Liver (tissue), 9 donors: ENCODE results near the gene ULK4. TPM values are rescaled to one million over a fixed set of nuclear protein-coding genes. Genes with fewer than 3 reads are reported as not detected.

Source experiments
- DNase-seq: peaks from one replicate; pipeline ENCODE4 v3.0.0-alpha.2; 2017; ENCODE audit warnings: low spot score
- H3K27ac ChIP-seq, 2 donors: one replicate each; pipeline ENCODE4 v1.7.0; 2013; ENCODE audit warnings: inconsistent platforms in 2 of 2, low read length in 2 of 2, control low read depth in 1 of 2, low read depth in 1 of 2, mild to moderate bottlenecking in 1 of 2
- H3K27me3 ChIP-seq, 4 donors: one replicate each; pipeline versions ENCODE4 v1.6.1 to v1.7.0; 2013; ENCODE audit warnings: low read length in 3 of 4, inconsistent platforms in 1 of 4, mild to moderate bottlenecking in 1 of 4, moderate library complexity in 1 of 4; ENCODE audit not compliant: control insufficient read depth in 4 of 4, insufficient read depth in 4 of 4
- H3K36me3 ChIP-seq, 4 donors: one replicate each; pipeline versions ENCODE4 v1.6.1 to v1.7.0; 2013; ENCODE audit warnings: low read length in 3 of 4, mild to moderate bottlenecking in 3 of 4, low read depth in 1 of 4, moderate library complexity in 1 of 4; ENCODE audit not compliant: control insufficient read depth in 4 of 4, insufficient read depth in 3 of 4
- H3K4me1 ChIP-seq, 4 donors: one replicate each; pipeline versions ENCODE4 v1.6.1 to v1.7.0; 2013; ENCODE audit warnings: low read length in 3 of 4, mild to moderate bottlenecking in 3 of 4, moderate library complexity in 1 of 4; ENCODE audit not compliant: control insufficient read depth in 4 of 4, insufficient read depth in 4 of 4
- H3K4me3 ChIP-seq, 3 donors: one replicate each; pipeline versions ENCODE4 v1.6.1 to v1.7.0; 2013; ENCODE audit warnings: low read length in 3 of 3, control low read depth in 1 of 3, low read depth in 1 of 3, mild to moderate bottlenecking in 1 of 3
- H3K9ac ChIP-seq, 2 donors: one replicate each; pipeline ENCODE4 v1.7.0; 2013; ENCODE audit warnings: low read length in 2 of 2, mild to moderate bottlenecking in 2 of 2, moderate library complexity in 2 of 2, control low read depth in 1 of 2, low read depth in 1 of 2
- H3K9me3 ChIP-seq, 4 donors: one replicate each; pipeline versions ENCODE4 v1.6.1 to v1.7.0; 2013; ENCODE audit warnings: low read length in 3 of 4; ENCODE audit not compliant: control insufficient read depth in 4 of 4
- EGR1 ChIP-seq, 2 donors: IDR thresholded peaks; 2 replicates each; pipeline ENCODE4 v1.6.1; 2016 to 2018; ENCODE audit warnings: antibody characterized with exemption in 2 of 2, low read depth in 2 of 2
- FOXA1 ChIP-seq: IDR thresholded peaks from 2 replicates; pipeline ENCODE4 v1.6.1; 2016; ENCODE audit warnings: antibody characterized with exemption
- FOXA2 ChIP-seq: IDR thresholded peaks from 2 replicates; pipeline ENCODE4 v1.6.1; 2016; ENCODE audit warnings: antibody characterized with exemption
- GABPA ChIP-seq, 2 donors: IDR thresholded peaks in 1 of 2; conservative IDR thresholded peaks in 1 of 2; 2 replicates each; pipeline ENCODE4 v1.6.1; 2016; ENCODE audit warnings: antibody characterized with exemption in 2 of 2, mild to moderate bottlenecking in 1 of 2, moderate library complexity in 1 of 2
- HNF4A ChIP-seq, 2 donors: conservative IDR thresholded peaks; 2 replicates each; pipeline ENCODE4 v1.6.1; 2016; ENCODE audit warnings: antibody characterized with exemption in 2 of 2, mild to moderate bottlenecking in 2 of 2
- HNF4G ChIP-seq: IDR thresholded peaks from 2 replicates; pipeline ENCODE4 v1.6.1; 2016; ENCODE audit warnings: antibody characterized with exemption
- JUND ChIP-seq, 2 donors: IDR thresholded peaks; 2 replicates each; pipeline ENCODE4 v1.6.1; 2016; ENCODE audit warnings: antibody characterized with exemption in 2 of 2
- NR2F2 ChIP-seq: IDR thresholded peaks from 2 replicates; pipeline ENCODE4 v1.6.1; 2016; ENCODE audit warnings: antibody characterized with exemption
- RAD21 ChIP-seq, 2 donors: IDR thresholded peaks; 2 replicates each; pipeline ENCODE4 v1.6.1; 2016; ENCODE audit warnings: antibody characterized with exemption in 2 of 2, mild to moderate bottlenecking in 2 of 2
- RXRA ChIP-seq, 2 donors: IDR thresholded peaks; 2 replicates each; pipeline ENCODE4 v1.6.1; 2017 to 2018; ENCODE audit warnings: antibody characterized with exemption in 2 of 2, mild to moderate bottlenecking in 1 of 2
- SP1 ChIP-seq: IDR thresholded peaks from 2 replicates; pipeline ENCODE4 v1.6.1; 2018; ENCODE audit warnings: antibody characterized with exemption, mild to moderate bottlenecking
- TAF1 ChIP-seq: conservative IDR thresholded peaks from 2 replicates; pipeline ENCODE4 v1.6.1; 2016; ENCODE audit warnings: antibody characterized with exemption, mild to moderate bottlenecking
- YY1 ChIP-seq: IDR thresholded peaks from 2 replicates; pipeline ENCODE4 v1.6.1; 2016; ENCODE audit warnings: antibody characterized with exemption, mild to moderate bottlenecking
- WGBS: extraction: QIAGEN DNeasy Blood & Tissue Kit; methylation state at CpG from one replicate; pipeline ENCODE4 v1.1.7; 2013; 5-methylcytosine and 5-hydroxymethylcytosine counted together
- polyA plus RNA-seq, 2 donors: library from polyadenylated mRNA; stranded (reverse) in 1 of 2; unstranded in 1 of 2; fragments of 200-250 nt in 1 of 2; fragments of >200 nt in 1 of 2; fragmentation: Nextera tagmentation in 1 of 2; extraction: Ambion mirVana in 1 of 2; gene quantifications; one replicate each; pipeline versions ENCODE4 v1.2.1 to v1.2.3, GENCODE V29; 2013 to 2015
- total RNA-seq, 2 donors: library from RNA; depleted of rRNA; stranded (reverse); fragments of >200 nt; gene quantifications; one replicate each; pipeline ENCODE4 v1.2.3, GENCODE V29; 2014
- TF ChIP-seq, protein P1 (sequence below): IDR thresholded peaks from 2 replicates; pipeline ENCODE4 v1.6.1; 2016; ENCODE audit warnings: antibody characterized with exemption, mild to moderate bottlenecking
- TF ChIP-seq, protein P2 (sequence below): IDR thresholded peaks from 2 replicates; pipeline ENCODE4 v1.6.1; 2016; ENCODE audit warnings: antibody characterized with exemption
- TF ChIP-seq, protein P3 (sequence below): IDR thresholded peaks from 2 replicates; pipeline ENCODE4 v1.6.1; 2016; ENCODE audit warnings: antibody characterized with exemption
- TF ChIP-seq, protein P4 (sequence below): IDR thresholded peaks from 2 replicates; pipeline ENCODE4 v1.6.1; 2016; ENCODE audit warnings: antibody characterized with exemption
- TF ChIP-seq, protein P5 (sequence below): fragments of 150-350 bp; IDR thresholded peaks from 2 replicates; pipeline ENCODE4 v1.5.1; 2017; ENCODE audit warnings: improper control_type of control experiment, low read depth, low read length; ENCODE audit not compliant: missing input control
- donor health status: healthy.
- donor health status: healthy.
- donor health status: healthy.
- donor health status: healthy.
- donor health status: healthy.

Gene ULK4
- total and polyA plus RNA-seq, 4 donors, result 1.1 to 11.5 (median 3.2) TPM

DNA sequence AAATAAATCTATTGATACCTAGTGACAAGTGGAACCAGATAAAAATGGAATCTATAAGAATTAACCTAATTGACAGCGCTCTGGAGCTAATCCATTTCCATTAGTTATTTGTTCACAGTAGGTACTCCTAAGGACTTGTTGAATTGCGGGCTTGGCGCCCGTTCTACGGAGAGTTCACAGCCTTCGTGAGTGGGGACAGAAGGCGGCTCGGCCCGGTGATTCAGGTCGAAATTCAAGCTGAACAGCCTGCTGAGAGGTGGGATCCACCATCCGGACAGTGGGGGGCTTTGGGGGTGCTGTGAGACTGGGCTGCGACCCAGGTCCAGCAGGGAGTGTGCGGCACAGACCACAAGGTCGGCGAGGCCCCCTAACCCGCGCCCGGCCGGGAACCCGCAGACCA lies 763.4 kb downstream of the ULK4 start:
- H3K27ac ChIP-seq, result peak overlapping the region; percentile 88 to 97
- H3K9me3 ChIP-seq, result no peaks in the 10 kb centered on the region
- peak; percentile 55 for DNase-seq
- no peaks in the 10 kb centered on the region for H3K36me3 ChIP-seq
- H3K9ac ChIP-seq, result peak overlapping the region; percentile 1 to 16
- TF ChIP-seq, protein P1, sequence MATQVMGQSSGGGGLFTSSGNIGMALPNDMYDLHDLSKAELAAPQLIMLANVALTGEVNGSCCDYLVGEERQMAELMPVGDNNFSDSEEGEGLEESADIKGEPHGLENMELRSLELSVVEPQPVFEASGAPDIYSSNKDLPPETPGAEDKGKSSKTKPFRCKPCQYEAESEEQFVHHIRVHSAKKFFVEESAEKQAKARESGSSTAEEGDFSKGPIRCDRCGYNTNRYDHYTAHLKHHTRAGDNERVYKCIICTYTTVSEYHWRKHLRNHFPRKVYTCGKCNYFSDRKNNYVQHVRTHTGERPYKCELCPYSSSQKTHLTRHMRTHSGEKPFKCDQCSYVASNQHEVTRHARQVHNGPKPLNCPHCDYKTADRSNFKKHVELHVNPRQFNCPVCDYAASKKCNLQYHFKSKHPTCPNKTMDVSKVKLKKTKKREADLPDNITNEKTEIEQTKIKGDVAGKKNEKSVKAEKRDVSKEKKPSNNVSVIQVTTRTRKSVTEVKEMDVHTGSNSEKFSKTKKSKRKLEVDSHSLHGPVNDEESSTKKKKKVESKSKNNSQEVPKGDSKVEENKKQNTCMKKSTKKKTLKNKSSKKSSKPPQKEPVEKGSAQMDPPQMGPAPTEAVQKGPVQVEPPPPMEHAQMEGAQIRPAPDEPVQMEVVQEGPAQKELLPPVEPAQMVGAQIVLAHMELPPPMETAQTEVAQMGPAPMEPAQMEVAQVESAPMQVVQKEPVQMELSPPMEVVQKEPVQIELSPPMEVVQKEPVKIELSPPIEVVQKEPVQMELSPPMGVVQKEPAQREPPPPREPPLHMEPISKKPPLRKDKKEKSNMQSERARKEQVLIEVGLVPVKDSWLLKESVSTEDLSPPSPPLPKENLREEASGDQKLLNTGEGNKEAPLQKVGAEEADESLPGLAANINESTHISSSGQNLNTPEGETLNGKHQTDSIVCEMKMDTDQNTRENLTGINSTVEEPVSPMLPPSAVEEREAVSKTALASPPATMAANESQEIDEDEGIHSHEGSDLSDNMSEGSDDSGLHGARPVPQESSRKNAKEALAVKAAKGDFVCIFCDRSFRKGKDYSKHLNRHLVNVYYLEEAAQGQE, result no peak
- TF ChIP-seq FOXA1 (no peak), SP1 (no peak), YY1 (no peak), HNF4G (no peak), JUND (IDR thresholded peaks at IDR 0.05) (no peak), EGR1 (IDR thresholded peaks at IDR 0.05; ENCODE audit: low read depth in 2 of 2) (no peak), HNF4A (conservative IDR thresholded peaks at IDR 0.05) (no peak), RXRA (IDR thresholded peaks at IDR 0.05) (no peak), GABPA (IDR thresholded peaks at IDR 0.05 in 1 of 2, conservative IDR thresholded peaks at IDR 0.05 in 1 of 2) (no peak), RAD21 (IDR thresholded peaks at IDR 0.05) (no peak), FOXA2 (no peak), TAF1 (no peak), NR2F2 (no peak)
- TF ChIP-seq, protein P2, sequence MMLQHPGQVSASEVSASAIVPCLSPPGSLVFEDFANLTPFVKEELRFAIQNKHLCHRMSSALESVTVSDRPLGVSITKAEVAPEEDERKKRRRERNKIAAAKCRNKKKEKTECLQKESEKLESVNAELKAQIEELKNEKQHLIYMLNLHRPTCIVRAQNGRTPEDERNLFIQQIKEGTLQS, result no peak
- TF ChIP-seq, protein P3, sequence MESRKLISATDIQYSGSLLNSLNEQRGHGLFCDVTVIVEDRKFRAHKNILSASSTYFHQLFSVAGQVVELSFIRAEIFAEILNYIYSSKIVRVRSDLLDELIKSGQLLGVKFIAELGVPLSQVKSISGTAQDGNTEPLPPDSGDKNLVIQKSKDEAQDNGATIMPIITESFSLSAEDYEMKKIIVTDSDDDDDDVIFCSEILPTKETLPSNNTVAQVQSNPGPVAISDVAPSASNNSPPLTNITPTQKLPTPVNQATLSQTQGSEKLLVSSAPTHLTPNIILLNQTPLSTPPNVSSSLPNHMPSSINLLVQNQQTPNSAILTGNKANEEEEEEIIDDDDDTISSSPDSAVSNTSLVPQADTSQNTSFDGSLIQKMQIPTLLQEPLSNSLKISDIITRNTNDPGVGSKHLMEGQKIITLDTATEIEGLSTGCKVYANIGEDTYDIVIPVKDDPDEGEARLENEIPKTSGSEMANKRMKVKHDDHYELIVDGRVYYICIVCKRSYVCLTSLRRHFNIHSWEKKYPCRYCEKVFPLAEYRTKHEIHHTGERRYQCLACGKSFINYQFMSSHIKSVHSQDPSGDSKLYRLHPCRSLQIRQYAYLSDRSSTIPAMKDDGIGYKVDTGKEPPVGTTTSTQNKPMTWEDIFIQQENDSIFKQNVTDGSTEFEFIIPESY, result no peak
- TF ChIP-seq, protein P4, sequence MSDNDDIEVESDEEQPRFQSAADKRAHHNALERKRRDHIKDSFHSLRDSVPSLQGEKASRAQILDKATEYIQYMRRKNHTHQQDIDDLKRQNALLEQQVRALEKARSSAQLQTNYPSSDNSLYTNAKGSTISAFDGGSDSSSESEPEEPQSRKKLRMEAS, result no peak
- TF ChIP-seq, protein P5, sequence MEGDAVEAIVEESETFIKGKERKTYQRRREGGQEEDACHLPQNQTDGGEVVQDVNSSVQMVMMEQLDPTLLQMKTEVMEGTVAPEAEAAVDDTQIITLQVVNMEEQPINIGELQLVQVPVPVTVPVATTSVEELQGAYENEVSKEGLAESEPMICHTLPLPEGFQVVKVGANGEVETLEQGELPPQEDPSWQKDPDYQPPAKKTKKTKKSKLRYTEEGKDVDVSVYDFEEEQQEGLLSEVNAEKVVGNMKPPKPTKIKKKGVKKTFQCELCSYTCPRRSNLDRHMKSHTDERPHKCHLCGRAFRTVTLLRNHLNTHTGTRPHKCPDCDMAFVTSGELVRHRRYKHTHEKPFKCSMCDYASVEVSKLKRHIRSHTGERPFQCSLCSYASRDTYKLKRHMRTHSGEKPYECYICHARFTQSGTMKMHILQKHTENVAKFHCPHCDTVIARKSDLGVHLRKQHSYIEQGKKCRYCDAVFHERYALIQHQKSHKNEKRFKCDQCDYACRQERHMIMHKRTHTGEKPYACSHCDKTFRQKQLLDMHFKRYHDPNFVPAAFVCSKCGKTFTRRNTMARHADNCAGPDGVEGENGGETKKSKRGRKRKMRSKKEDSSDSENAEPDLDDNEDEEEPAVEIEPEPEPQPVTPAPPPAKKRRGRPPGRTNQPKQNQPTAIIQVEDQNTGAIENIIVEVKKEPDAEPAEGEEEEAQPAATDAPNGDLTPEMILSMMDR, result no peak
- H3K27me3 ChIP-seq, result no peaks in the 10 kb centered on the region
- WGBS, result 5% methylated on average over 20 of the region's 20 CpGs
- H3K4me1 ChIP-seq, result peaks cover 2 to 29% (median 20%) of the 10 kb centered on the region in 4 donors
- peak overlapping the region; percentile 59 to 95 (median 67) for H3K4me3 ChIP-seq
